NOMO-1 (cell line): ENCODE results near the gene ALDH16A1.
A peak's percentile ranks its signal among the peaks of the same experiment; 100 is the strongest.

Experiments used
- DNase-seq, 2 experiments: peaks; one replicate each; lab custom pipeline; 2025; ENCODE audit not compliant: unreplicated experiment in 2 of 2; lab: John Stamatoyannopoulos, UW

The ALDH16A1 gene

DNA sequence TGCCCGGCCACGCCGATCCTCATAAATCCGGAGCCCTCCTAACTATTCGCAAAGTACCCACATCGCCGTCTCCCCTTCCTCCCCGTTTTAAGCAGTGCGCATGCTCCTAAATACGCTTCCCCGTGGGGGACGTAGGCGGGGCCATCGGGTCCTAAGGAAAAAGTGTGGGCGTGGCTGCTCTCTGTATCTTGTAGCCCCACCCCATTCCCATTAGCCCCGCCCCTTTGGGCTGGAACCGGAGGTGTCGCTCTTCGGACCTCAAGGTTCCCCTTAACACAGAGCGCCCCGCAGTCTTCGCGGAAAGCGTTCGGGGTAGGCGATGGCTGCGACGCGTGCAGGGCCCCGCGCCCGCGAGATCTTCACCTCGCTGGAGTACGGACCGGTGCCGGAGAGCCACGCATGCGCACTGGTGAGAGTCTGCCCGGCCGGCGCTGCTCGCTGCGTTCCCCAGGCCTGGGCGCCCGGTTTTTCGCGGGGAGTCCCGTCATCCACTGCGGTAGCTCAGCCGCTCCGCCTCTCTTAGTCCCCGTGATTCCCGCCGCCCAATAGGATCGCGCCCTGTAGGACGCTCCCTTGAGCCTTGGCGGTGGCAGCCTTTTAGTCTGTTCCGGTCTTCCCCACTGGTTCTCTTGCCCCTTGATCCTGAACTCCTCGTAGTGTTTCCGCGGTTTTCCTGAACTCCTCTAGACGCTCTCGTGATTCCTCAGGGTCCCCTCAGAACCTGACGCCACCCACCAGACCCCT, at the start of gene ALDH16A1:
Gene ALDH16A1, plus strand, starts transcription at position 213 of the 744 bp plus-strand sequence. Its CDS starts 107 bp downstream, at position 320.
- DNase-seq: peak; percentile 94 to 96

DNA sequence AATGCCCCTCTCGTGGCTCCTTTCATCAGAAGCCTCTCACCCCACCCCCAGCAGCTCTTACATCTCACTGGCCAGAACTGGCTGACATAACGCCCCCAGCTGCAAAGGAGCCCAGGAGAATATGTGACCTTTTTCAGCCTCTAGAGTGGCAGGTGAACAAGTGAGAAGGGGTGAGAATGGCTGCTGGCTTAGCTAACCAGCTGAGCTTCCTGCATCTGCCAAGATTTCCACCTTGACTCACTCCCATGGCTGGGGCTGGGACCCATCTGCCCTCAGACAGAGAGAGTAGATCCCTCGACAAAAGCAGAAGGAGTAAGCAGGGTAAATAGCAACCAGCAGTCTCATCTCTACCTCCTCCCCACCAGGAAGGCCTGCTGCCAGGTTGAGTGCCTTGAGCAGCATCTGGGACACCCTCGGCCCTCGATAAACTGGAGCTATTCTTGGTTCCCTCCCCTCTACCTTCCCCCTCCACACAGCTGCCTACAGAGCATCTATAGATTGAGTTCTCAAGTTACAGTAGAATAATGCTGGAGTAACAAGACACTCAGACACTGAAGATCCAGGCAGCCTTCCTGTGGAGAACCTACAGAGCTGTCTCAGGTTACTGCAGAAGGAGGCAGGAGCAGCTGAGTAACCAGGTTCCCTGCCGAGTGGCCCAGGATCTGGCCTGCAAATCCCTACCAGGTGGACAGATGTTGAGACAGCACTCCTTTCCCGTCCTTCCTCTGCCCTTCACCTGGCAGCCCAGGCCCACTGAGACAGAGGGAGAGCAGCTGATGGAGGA, 49.4 kb upstream of the ALDH16A1 start:
- no peak for DNase-seq

DNA sequence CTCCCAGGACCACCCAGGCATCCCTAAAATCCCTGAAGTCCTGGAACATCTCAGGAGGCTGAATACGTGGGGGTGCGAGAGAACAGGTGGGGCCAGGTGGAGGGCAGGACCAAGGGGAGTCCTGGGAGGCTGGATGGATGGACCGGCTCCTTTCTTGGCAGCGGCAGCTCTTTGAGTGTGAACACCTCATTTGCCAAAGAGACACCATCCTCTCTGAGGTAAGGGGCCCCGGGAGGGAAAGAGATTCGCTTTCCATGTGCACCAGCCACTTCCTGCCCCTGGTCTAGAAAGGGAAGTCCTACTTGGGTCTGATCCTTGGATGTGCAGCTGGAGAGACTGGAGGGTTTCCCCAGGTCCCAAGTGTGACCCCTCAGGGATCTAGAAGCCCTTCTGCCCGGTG, 45.9 kb upstream of the ALDH16A1 start:
- DNase-seq: no peak

DNA sequence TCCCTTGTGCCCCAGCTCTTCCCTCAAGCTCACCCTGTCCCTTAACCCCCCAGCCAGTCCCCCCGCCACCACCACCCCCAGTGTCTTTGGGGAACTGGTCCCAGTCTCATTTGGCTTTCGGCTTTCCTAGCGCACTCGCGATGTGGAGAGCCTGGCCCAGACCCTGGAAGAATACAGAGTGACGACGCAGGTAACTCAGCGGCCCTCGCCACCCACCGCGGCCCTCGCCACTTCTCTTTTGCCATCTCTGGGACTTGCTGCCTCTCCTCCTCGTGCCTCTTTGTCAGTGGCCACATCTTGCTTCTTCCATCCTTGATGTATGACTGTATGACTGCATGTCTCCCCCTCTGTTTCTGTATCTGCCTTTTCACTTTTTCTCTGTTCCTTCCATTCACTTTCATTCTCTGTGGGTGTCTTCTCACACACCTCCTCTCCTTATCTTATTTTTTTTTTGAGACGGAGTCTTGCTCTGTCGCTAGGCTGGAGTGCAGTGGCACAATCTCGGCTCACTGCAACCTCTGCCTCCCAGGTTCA, 45.5 kb upstream of the ALDH16A1 start:
- no peak for DNase-seq

DNA sequence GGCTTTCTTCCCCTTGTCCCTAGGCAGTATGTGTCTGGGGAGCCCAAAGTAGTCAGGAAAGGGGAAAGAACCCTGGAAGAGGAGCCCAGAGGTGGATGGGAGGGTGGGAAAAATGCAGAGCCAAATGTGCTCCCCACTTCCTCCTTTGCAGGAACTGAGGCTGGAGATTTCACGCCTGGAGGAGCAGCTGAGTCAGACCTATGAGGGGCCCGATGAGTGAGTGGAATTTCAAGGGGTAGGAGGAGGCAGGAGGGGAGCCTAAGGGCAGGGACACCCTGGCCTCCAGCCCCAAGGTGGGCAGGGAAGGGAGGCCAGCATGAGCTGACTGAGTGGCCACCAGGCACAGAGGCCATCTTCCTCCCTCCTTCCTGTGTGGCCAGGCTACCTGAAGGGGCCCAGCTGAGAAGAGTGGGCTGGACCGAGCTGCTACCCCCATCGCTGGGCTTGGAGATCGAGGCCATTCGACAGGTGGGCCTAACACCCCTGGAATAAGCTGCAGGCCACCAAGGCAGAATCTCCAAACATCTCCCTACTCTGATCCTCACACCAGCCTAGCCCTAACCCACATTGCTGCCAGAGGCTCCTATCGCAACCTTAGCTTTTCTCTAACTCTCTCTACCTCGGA, 44.1 kb upstream of the ALDH16A1 start:
- no peak for DNase-seq

DNA sequence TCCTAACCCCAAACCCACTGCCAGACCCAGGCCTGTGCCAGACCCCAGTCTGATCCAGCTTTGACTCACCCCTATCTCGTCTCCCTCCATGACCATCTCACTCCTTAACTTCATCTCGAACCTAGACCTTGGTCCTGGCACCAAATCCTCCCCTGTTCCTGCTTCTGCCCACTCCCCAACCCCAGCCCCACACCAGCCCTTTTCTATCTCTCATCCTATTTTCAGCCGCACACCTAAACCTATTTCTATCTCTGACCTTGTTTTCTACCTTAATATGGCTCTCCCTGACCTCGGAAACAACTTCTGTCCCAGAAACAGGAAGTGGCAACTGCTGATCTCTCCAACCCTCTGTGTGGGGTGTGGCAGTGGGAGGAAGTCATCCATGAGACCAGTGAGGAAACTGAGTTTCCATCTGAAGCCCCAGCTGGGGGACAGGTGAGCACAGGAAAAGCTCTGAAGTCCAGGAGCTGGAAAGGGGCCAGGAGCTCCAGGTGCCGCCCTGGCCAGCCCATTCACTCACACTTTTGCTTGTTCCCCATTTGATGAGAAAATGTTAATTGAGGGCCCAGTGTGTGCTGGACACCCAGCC, 43.5 kb upstream of the ALDH16A1 start:
- DNase-seq: peak; percentile 55 to 77

DNA sequence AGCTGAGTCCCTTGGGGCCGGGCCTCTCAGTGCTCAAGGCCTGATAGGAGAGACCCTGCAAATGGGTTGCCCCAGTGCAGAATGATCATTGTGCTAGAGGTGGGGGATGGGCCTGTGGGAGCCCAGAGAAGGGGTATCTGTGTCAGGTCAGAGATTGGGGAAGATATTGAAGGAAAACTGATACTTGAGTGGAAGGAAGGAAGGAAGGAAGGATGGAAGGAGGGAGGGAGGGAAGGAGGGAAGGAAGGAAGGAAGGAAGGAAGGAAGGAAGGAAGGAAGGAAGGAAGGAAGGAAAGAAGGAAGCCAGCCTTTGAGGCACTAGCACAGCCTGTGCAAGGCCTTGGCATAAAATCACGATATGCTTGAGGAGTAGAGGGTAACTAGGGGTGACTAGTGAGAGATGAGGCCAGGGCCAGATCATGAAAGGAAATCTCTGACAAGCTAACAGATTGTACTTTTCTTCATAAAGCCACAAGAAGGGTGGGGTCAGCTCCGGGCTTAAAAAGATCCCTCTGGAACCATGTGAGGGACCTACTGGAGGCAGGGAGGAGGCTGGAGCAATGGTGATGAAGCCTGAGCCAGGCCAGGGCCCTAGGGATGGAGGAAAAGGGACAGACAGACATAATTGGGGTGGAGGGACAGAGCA, 41.2 kb upstream of the ALDH16A1 start:
- DNase-seq: no peak

DNA sequence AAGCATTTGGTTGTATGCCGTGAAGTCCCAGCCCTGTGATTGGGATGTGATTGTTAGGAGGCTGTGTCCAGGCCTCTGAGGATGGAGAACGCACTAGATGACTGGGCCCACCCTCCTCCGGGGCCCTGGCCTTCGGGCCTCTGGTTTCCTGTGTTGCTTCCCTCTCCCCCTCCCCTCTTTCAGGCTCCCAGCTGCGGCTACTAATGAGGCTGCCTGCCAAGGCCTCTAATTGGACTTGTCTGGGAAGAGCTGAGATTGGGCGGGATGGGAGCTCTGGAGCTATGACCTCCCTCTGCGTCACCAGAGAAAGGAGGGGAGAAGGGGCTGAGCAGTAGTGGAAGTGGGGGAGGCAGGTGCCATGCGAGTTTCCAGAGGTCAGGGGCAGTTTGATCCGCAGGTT, 39.7 kb upstream of the ALDH16A1 start:
- no peak for DNase-seq

DNA sequence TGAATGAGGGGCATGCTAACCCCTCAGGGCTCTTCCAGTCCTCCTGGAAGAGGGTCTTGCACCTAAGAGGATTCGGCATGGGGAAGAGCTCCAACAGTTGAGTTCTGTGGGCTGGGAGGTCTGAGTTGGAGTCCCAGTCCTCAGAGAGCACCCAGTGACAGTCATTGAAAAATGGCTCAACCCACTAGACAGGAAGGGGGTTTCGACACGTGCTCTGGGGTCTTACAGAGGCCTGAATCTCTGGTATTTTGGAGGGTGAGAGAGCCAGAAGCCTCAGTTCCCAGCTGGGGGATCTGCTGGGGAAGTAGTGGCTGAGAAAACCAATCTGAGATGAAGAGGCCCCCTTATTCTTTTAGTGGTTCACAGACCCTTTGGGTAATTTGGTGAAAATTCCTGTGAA, 38.8 kb upstream of the ALDH16A1 start:
- no peak for DNase-seq

DNA sequence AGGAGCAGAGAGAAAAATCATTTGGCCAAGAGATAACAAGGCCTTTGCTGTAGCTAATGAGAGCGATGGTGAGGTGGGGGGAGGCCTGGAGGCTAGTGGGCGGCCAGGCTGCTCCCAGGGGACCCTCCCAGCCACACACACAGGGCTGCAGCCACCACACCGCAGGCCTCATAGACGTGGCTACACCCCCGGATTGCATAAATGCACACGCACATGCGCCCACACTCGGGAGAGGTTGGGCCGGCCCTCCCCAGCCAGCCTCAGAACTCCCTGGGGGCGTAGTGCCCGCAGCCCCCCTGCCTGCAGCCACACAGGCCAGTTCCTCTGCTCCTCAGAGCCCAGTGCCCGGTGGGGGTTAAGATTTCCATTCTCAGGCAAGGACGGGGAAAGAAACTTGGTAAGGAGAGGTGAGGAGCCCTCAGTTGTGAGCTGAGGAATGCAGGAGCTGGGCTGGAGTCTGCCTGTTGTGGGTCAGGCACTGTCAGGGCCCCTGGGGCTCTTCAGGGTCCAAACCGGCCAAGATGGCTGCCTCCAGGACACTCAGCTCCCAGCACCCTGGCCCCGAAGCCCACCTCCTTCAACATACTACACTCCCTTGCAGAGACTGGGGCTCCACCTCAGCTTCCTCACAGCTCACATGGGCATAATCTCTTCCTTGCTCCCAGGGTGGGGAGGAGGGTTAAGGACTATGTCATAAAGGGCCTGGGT, 37.8 kb upstream of the ALDH16A1 start:
- DNase-seq: no peak

DNA sequence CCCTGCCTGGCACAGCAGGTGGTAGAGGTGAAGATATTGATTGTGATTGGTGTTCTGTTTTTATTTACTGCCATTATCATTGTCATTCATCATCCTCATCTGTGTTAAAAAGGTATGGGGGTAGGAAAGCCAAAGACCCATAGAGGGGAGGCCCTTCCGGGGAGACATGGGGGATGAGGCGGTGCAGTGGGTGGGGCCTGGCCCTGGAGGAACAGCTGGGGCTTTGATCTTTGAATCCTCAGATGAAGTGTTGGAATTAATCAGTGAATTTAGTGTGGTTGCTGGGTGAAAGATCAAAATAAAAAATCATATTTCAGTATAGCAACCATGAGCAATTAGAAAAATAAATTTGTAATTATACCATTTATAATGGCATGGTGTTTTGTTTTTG, 37.2 kb upstream of the ALDH16A1 start:
- no peak for DNase-seq

DNA sequence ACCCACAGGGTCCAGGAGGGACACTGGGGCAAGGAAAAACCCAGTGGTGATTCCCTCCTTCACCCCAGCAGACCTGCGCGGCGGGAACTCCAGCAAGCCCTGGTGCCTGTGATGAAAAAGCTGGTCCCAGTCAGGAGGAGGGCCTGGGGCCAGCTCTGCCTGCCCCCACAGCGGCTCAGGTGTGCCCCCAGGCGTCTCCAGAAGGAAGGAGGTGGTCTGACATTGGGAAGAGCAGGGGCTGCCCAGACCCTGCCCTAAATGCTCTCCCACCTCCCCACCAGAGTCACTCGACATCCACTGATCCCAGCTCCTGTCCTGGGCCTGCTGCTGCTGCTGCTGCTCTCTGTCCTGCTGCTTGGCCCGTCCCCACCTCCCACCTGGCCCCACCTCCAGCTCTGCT, 35.9 kb upstream of the ALDH16A1 start:
- no peak for DNase-seq

DNA sequence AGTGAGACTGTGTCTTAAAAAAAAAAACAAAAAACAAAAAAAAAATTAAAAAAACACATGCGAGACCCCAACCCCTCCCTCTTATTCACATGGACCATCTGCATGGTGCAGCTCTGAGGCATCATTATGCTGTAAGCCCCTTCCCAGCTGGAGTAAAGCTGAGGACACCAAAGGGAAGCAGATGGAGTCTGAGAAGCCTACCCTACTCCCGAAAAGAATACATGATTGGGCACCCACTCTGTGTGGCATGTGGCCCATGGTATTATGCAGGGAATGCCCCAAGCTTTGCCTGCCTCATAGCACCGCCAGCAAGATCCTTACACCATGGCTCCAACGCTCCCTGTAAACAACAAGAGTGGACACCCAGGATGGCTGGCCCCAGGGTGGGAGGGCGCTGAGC, 34.5 kb upstream of the ALDH16A1 start:
- no peak for DNase-seq

DNA sequence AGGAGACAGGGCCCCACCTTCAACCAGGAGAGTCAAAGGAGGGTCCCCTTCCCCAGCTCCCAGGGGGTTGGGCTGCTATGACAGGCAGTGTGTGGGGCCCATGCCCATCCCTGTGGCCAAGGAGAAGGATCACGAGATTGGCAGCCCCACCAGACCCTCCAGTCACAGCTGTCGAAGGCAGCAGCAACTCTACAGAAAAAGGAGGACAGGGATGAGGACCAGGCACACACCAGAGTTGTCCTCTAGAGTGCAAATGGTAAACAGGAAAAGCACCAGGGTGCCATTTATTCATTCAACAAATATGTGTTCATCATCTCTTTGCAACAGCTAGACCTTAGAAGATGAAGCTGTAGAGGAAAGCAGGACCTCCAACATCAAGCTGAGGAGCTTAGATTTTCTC, 33.9 kb upstream of the ALDH16A1 start:
- no peak for DNase-seq

DNA sequence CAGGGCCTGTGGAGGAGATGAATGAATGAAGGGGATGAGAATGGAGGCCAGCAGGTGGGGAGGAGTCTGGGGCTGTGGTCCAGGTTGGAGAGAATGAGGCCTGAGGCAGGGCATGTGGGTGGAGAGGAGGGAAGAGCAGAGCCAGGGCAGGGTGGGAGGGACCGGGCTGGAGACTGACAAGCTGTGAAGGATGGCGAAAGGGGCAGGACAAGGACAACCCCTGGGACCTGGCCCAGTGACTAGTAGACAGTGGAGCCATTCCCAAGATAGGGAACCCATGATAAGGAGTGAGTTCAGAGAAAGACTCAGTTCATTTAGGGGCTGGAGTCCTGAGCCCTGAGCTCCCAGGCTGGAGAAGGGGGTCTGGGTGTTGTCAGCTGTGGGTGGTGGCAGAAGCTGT, 32.8 kb upstream of the ALDH16A1 start:
- no peak for DNase-seq

DNA sequence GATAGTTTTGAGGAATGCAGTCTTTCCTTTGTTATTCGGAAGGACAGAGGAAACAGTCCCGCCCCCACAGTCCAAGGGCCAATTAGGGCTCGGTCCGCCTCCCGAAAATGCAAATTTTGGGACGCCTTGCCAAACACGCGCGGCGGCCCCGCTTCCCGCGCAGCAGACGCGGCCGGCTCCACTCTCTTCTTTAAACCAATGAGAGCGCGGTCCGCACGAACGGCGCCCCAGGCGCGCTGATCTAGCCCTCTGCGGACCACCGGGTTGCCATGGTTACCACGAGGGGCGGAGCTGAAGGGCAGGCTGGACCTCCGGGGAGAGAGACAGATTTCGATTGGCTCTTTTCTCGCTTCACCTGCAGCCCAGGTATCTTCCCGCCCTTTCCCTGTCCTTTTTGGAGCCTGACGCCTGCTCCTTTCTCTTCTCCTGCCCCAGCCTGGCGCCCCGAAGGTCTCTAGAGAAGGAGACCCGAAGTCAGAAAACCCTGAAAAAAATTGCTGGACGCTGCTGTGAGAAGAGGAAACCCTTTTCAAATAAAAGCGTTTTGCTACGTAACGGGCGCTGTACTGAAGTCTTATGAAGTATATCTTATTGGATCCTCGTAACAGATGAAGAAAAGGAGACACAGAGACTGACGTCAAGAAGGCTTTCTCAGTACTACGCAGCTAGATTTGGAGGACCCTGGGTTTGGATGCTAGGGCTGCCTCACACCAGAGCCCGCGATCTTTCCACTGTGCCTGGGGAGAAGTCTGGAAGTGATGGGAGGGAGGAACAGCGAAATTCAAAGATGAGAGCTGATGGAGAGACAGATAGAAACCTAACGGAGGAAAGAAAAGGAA, 31.8 kb upstream of the ALDH16A1 start:
- peak; percentile 53 to 77 for DNase-seq

DNA sequence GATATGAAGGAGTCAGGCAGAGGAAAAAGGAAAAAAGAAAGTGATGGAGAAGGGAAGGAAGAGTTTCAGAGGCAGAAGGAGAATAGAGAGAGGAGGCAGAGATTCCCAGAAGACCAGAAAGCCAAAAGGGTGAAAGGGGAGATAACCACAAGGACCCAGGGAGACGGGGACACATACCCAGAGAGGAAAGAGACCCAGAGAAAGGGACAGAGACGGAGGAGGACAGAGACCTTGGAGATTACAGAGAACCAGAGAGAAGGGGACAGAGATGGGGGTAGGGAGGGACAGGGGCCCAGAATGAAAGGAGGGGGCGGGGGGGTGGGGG, 31.2 kb upstream of the ALDH16A1 start:
- no peak for DNase-seq

DNA sequence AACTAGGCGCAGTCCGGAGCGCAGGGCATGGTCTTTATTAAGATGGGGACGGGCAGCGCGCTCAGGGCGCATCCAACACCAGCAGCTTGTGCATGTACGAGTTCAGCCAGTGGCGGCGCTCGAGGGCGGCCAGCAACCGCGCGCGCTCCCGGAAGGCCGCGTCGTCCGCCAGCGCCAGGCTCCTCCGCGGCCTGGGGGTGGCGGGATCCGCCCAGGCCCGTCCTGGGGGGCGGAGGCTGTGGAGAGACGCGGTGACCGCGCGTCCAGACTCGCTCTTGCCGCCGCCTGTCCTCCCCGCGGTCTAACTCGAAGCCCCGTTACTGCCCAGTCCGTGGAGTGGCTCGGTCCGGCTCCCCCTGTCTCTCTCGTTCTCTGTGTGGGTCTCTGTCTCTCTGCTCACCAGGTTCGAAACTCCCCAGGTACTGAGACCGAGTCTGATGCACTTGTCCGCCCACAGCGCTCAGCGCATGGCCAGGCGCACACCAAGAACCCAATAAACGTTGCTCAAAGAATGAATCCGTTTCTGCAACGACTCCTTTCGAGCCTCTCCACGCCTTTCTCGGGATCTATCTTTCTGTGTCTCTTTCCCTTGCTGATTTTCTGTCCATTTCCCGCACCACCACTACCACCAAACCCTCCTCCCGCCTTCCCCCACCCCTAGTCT, 30.5 kb upstream of the ALDH16A1 start:
- peak; percentile 64 to 89 for DNase-seq
